HG03520 (cell line): ENCODE results near the gene UVRAG.

ENCODE experiments used
- ATAC-seq: cut with Tn5 transposase; IDR thresholded peaks from one replicate; pipeline ENCODE4 v1.9.1; 2021; ENCODE audit warnings: mild to moderate bottlenecking, moderate library complexity; ENCODE audit not compliant: unreplicated experiment

UVRAG gene

DNA sequence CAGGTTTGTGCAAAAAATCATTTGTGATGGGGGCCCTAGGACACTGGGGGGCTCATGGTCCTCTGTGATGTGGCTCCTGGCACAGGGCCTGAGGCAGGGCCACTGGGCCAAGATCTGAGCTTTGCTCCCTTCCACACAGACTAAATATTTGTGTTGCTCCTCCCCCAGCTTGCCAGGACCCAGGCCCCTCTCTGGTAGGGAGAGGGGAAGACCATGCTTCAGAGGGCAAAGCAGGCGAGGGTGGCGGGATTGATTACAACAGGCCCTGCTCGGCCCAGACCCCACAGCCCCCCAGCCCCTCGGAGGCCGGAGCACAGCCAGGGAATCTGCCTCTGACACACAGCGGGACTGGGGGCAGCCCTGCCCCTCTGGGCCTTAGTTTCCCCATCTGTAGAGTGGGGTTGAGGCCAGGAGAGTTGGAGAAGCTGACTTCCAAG, 362.3 kb downstream of the UVRAG start:
- ATAC-seq, result no peak

DNA sequence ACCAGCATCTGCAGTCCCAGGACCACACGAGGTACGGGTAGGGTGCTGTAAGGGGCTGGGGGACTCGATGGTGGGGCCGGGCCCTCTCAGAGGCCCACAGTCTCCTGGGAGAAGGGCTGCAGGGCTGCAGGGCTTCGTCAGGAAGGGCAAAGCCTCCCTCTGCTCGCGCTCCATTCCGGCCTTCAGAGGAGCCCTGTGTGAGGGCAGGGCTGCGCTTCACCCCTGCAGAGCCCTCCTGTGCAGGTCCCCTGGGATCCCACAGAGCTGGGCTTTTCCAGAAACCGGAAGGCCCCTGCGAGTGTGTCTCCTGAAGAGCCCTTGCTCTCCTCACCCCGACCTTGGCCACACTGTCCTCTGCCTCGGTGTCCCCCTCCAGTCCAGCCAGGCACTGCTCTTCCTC, 364.1 kb downstream of the UVRAG start:
- no peak for ATAC-seq

DNA sequence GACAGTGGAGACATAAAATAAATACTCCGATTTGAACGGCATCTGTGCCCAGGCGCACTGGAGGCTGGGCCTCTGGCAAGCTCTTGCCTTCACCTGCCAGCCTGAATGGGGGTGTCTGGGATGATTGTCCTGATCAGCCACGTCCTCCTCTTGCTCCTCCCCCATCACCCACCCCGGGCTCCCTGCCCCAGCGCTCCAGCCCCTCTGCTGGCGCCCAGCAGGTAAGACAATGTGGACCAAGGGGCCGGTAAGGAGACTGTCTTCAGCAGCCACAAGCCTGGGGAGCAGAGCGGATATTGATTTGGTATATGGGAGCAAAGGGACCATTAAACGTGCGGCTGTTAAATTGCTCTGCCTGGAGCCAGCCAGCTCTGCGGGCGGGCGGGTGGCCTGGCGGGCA, 366.4 kb downstream of the UVRAG start:
- ATAC-seq, result no peak

DNA sequence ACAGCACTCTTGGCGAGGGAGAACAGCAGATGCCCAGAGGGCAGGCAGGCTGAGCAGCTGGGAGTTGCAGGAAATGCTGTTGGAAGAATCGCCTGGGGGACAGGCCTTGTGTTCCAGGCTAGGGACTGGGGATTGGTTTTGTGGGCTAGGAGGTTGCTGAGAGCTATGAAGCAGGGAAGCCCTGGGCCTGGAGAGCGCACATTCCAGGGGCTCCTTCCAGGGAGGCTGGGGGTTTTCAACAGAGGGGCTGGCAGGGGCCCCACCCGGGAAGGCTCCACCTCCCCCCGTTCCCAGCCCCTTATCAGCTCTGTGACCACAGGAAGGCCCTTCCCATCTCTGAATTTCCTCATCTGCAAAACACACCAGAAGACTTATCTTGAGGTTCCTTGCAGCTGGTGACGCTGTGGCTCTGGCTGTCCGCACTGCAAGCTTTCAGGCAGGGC, 369.6 kb downstream of the UVRAG start:
- no peak for ATAC-seq

DNA sequence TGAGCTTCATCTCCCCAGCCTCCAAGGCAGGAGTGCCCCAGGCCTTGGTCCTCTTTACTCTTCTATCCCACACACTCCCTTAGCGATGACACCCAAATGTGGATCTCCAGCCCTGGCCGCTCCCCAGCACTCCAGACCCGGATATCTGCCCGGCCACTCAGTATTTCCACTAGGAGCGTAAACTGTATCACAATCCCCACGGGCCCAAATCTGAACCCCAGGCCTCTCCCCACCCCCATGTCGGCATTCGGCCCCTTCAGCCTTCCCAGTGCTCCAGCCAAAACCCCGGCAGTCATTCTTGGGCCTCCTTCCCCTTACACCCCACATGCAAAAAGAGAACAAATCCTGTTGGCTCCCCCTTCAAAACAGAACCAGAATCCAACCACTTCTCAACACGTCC, 370.5 kb downstream of the UVRAG start:
- ATAC-seq, result no peak

DNA sequence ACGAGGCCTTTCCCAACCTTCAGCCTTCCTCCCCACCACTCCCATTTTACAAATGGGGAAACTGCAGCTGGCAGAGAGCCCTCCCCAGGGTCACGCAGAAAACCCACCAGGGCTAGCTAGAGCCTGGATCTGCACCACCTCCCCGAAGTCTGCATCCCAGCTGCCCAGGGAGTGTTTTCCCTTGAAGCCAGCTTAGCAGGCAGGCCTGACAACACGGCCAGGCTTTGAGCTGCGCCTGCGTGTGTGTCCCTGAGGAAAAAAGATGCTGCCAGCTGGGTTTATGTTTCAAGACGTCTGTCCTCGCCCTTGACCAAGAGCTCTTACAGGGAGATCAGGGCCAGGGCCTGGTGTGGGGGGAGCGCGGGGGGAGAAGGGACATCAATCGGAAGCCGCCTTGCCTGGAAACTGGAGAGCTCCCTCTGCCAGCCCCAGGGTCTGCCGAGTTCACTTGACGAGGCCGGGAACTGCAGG, 371.0 kb downstream of the UVRAG start:
- no peak for ATAC-seq

DNA sequence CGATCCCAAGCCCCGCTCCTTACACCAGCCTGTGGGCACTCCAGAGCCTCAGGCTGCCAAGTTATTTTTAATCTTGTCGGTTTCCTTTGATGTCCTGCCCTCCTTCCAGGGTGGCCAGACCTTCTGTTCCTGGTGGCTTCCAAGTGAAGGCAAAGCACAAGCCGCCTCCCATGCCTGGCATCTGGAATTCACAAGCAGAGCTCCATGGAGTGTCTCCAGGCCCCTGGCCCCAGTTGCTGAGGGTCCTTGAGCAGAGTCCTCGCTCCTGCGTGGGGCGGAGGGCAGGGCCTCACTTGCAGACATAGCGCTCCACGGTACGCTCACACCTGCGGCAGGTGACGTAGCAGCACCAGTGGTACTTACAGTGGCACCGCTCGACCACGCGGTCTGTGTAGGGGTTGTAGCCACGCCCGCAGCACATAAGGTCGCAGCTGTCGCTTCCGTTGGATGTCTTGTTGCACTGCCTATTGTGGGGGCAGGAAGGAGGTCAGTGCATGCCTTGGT, 371.8 kb downstream of the UVRAG start:
- no peak for ATAC-seq

DNA sequence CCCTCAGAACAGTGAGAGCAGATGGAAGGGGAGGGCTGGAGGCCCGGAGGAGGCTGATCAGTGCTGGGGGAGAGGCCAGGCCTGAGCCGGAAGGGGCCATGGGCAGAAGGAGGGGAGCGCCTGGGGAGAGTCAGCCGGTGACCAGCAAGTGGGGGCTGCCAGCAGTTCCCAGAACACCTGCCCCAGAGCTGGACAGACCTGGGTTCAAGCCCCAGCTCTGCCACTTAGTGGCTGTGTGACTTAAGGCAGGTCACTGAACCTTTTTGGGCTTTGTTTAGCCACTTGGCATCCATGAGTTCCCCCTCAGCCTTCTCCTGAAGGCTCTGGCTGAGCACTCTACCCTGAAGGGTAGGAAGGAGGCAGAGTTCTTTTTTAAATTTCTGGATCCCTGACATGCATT, 373.9 kb downstream of the UVRAG start:
- ATAC-seq, result no peak

DNA sequence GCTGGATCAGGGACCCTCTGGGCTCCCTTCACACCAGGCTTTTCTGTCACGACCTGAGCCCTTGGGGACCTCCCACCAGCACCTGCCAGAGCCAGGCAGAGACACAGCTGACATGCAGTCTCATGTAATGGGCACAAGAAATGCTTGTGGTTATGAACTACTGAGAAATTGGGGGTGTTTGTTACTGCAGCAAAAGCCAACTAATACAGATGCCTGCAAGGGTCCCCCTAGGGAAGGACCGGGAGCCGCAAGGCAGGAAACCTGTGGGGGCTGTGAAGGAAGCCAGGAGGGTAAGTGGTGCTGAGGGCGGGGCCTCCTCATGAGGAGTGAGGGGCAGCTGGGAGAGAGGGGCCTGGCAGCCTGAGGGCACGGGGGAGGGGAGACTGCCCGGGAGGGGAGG, 374.7 kb downstream of the UVRAG start:
- ATAC-seq, result no peak

DNA sequence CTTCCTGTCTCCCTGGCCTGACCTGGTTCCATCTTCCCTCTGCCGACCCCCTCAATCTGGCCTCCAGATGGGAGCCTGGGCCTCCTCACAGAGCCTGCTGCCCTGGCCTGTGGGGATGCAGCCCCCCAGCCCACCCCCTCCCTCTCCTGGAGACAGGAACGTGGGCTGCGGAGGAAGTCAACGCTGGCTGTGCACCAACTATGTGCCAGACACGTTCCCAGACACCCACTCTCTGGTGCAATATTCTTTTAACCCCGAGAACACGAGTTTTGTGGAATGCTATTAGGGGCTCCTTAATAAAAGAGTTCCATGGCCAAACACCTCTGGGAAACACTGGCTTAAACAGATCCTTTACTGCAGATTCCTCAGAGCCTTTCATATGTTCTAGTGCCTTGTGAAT, 375.4 kb downstream of the UVRAG start:
- ATAC-seq, result no peak
